SKM-1 (cell line): Measurements from ENCODE around the gene TNFRSF21.
A peak's percentile ranks its signal among the peaks of the same experiment; 100 is the strongest.
"Not testable (repeated sequence)": the region's sequence is repeated elsewhere in the genome, so short reads cannot be mapped to it uniquely, and the experiment has no call there.

Experiments used
- DNase-seq: peaks from one replicate; lab custom pipeline; 2025; ENCODE audit not compliant: unreplicated experiment; lab: John Stamatoyannopoulos, UW

The TNFRSF21 gene

DNA sequence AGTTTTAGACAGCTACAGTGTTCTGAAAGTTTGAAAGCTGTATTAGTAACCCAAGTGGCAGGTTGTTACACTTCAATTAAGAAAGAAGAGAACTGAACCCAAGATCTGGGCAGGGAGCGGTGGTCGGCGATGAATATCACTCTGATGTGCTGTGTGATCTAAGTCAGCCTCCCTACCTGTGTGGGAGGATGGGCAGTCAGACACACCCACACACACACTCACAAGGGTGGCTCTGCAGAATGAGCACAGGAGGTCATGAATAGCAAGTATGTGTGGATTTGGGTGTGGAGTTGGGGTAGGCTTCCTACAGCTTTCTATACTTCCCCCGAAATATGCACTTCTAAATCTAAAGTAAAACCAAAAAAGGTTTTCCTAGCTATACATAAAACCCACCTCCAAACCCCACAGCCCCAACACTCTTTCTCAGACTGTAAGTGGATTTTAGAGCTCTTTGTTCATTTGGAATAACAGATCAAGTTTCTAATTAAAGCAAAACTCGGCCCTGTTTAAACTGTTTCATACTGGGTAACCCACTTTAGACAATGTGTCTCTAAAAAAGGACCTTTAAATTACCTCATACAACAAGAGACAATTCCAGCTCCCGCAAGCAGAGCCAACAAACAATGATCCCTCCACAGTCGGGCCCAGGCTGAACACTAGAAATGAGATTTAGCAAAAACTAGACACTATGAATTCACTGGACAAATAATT lies 19.4 kb downstream of the TNFRSF21 start:
- no peak for DNase-seq

DNA sequence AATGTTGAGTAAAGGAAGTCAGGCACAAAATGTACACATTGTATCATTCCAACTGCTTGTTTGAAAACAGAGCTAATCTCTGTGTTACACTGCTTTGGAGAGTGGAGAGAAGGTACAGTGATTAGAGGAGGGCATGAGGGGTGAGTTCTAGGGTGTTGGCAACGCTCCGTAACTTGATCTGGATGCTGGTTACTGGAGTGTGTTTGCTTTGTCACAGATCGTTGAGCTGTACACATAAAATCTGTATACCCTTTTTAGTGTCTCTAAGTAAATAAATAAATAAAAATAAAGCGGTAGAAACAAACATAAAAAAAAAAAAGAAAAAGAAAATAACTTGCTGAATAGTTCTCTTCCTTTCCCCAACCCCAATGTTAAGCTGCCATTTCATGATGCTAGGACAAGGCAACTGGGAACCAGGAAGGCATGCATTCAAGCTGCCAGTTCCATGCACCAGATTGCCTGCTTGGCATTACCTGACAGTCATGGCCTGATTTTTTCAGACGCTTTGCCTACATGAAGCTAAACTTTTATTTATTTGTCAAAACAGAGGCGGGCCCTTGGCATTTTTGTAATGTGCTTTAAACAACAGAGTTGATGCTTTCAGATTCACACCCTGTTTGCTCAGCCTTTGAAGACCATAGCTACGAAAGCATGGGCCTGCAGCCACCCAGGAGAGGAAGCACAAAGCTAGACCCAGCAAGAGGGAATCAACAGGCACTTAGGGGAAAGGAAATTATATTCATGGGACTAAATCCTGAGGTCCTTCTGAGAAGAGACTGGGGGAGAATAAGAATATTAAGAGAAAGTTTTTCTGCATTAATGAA lies 21.2 kb downstream of the TNFRSF21 start:
- DNase-seq, result no peak

GRCh38 chr6:47286301-47286700 lies 23.4 kb downstream of the TNFRSF21 start:
- DNase-seq, result no peak

DNA sequence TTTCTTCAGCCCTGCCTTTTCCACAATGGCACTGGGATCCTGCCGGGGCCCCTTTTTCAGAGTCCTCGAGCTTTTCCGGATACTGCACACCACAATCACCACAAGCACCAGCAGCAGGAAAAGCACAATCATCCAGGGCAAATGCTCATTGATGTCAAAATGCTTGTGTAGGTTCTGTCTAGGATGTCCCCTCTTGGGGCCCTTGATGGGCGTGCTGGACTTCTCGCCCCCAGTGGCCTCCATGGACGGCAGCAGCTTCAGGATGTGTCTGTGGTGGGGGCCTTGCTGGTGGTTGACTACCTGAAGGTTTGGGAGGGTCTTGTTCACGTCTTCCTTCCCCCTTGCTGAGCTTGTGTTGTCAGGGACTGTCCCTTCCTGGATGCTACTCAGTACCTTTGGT lies 25.7 kb downstream of the TNFRSF21 start:
- DNase-seq, result no peak

GRCh38 chr6:47278545-47278944 lies 31.2 kb downstream of the TNFRSF21 start:
- peak; percentile 77 for DNase-seq

GRCh38 chr6:47277702-47278101 lies 32.0 kb downstream of the TNFRSF21 start:
- no peak for DNase-seq

GRCh38 chr6:47276377-47276776 lies 33.3 kb downstream of the TNFRSF21 start:
- no peak for DNase-seq

GRCh38 chr6:47275640-47276039 lies 34.1 kb downstream of the TNFRSF21 start:
- DNase-seq, result no peak

DNA sequence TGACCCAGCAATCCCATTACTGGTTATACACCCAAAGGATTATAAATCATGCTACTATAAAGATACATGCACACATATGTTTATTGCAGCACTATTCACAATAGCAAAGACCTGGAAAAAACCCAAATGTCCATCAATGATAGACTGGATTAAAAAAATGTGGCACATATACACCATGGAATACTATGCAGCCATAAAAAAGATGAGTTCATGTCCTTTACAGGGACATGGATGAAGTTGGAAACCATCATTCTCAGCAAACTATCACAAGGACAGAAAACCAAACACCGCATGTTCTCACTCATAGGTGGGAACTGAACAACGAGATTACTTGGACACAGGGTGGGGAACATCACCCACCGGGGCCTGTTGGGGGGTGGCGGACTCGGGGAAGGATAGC lies 34.6 kb downstream of the TNFRSF21 start:
- DNase-seq, result not testable (repeated sequence)

- DNase-seq, result no peak
These were observed 41.0 kb downstream of the TNFRSF21 start for GRCh38 chr6:47268572-47269187.

DNA sequence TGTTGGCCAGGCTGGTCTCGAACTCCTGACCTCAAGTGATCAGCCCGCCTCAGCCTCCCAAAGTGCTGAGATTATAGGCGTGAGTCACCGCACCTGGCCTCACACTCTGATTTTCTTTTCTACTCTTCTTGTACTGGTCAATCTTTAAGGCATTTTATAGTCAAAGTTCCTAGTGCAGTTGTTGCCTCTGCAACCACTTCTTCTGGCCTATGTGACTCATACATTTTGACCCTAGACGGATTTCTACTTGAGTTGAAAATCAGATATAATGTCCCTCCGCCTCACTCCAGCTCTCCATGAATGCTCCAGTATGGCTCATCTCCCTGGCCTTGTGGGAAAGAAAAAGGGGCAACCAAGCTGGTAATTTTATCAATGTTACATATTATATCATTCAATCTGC lies 42.4 kb downstream of the TNFRSF21 start:
- no peak for DNase-seq

DNA sequence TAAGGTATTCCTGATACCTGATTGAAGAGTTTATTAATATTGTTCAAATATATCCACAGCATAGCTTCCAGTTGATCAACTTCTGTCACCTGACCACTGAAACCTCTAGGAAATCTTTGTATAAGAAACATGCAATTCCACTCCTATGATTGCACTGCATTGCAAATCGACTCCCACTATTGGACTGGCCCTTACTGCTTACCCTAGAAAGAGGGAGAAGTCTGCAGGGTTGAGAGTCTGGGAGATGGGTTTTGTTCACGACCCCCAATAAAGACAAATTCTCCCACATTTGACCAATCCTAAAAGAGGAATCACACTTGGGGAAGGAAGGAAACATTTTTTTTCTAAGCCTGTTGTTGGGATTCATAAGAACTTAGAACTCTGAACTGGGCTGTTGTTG lies 43.7 kb downstream of the TNFRSF21 start:
- no peak for DNase-seq

DNA sequence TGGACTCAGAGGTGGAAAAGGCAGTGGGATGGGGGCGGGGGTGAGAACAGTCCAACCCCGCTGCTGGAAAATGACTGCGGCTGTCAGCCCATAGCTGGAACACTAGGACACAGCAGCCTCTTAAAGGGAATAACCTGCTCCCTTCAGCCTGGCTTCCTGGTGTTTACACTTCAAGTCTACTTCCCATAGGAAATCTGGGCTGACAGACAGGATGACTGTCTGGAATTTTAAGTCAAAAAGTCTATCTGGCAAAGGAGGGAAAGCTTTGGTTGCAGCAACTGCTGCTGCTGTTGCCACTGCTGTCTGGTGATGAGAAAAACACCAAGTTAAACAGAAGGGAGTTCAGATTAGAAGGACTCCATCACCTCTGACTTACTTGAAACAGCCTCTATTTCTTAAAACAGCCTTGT lies 44.9 kb downstream of the TNFRSF21 start:
- no peak for DNase-seq

DNA sequence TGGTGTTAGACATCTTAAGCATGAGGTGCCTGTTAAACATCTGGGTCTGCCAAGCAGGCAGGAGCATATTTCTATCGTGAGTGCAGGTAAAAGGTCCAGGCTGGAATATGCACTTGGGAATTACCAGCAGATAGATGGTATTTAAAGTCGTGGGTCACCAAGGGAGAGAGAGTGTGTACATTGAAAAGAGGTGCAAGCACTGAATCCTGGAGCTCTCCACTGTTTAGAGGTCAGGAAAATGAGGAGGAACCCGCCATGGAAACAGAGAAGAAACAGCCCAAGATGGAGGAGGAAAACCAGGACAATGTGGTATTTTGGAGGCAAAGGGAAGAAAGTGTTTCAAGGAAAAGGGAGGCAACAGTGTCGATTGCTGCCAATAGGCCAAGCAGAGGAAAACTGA lies 46.4 kb downstream of the TNFRSF21 start:
- DNase-seq, result no peak

- no peak for DNase-seq
These were observed 47.5 kb downstream of the TNFRSF21 start for GRCh38 chr6:47262231-47262630.

- DNase-seq, result no peak
These were observed 48.5 kb downstream of the TNFRSF21 start for GRCh38 chr6:47261191-47261590.

- DNase-seq, result no peak
These were observed 49.7 kb downstream of the TNFRSF21 start for GRCh38 chr6:47260021-47260420.

GRCh38 chr6:47258724-47259347 lies 50.9 kb downstream of the TNFRSF21 start:
- no peak for DNase-seq

GRCh38 chr6:47256981-47257730 lies 52.5 kb downstream of the TNFRSF21 start:
- DNase-seq, result no peak

DNA sequence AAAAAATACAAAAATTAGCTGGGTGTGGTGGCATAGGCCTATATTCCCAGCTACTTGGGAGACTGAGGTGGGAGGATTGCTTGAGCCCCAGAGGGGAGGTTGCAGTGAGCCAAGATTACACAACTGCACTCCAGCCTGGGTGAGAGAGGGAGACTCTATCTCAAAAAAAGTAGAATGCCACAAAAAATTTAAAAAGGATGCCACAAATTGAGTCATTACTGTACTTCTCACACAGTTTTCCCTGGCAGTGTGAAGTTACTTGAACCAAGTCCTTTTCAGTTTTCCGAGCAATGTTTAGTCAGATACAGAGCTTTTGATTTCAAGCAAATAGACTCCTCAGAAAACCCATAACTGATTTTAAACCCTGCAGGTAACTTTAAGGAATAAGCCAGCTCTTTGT lies 53.3 kb downstream of the TNFRSF21 start:
- DNase-seq, result no peak

DNA sequence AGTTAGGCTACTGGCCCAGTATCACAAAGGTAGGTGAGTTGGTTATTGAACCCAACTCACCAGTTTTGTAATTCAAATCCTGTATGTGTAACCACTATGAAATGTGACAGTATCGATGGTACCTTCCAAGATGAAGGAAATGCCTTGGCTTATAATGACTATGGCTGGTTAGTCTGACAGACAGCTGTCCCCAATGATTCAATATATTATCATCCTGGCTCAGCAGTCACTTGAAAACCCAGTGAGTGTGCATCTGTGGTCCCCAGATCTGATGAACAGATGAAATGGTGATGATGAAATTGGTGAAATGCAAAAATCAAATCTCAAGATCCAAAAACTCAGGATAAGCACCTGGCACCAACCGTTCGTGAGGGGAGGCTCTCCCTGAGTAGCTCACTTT lies 54.8 kb downstream of the TNFRSF21 start:
- DNase-seq, result no peak
